SU-DHL-6 (cell line): ENCODE results near the gene TMC4.
"Not testable (repeated sequence)": the region's sequence is repeated elsewhere in the genome, so short reads cannot be mapped to it uniquely, and the experiment has no call there.

Source experiments
- H2AFZ ChIP-seq: fragments of 200-600 bp; sonication (generic); 2 replicates; pipeline ENCODE4 v1.6.1; 2014; ENCODE audit warnings: low read depth, mild to moderate bottlenecking, moderate library complexity, mixed read lengths, antibody characterized with exemption, low read length; ENCODE audit not compliant: severe bottlenecking
- H3F3A ChIP-seq: fragments of 200-600 bp; shearing (Covaris generic); 2 replicates; pipeline ENCODE4 v1.6.0; 2016; ENCODE audit warnings: antibody characterized with exemption, mild to moderate bottlenecking; ENCODE audit not compliant: insufficient read depth
- H3K27ac ChIP-seq: fragments of 200-600 bp; sonication (generic); 2 replicates; pipeline ENCODE4 v1.5.1; 2016; ENCODE audit warnings: low read depth, mild to moderate bottlenecking, low read length, moderate library complexity, mixed read lengths
- H3K27me3 ChIP-seq: fragments of 200-600 bp; sonication (generic), shearing (Covaris generic); 2 replicates; pipeline ENCODE4 v1.6.0; 2014; ENCODE audit warnings: mild to moderate bottlenecking, low read length
- H3K36me3 ChIP-seq: fragments of 200-600 bp; sonication (generic); 2 replicates; pipeline ENCODE4 v1.6.1; 2014; ENCODE audit warnings: mild to moderate bottlenecking, low read length, mixed read lengths
- H3K4me2 ChIP-seq: fragments of 300-600, 200-600 bp; shearing (Covaris generic), sonication (generic); 2 replicates; pipeline ENCODE4 v1.6.0; 2014; ENCODE audit warnings: low read length, low read depth, mild to moderate bottlenecking; ENCODE audit not compliant: poor library complexity, severe bottlenecking
- H3K4me3 ChIP-seq: fragments of 200-600 bp; sonication (generic); 2 replicates; pipeline ENCODE4 v1.5.1; 2014; ENCODE audit warnings: antibody characterized with exemption, low read length, mild to moderate bottlenecking, mixed read lengths; ENCODE audit not compliant: insufficient read depth, poor library complexity, severe bottlenecking
- H3K79me2 ChIP-seq: fragments of 200-600 bp; sonication (generic); 2 replicates; pipeline ENCODE4 v1.6.1; 2014; ENCODE audit warnings: mild to moderate bottlenecking, low read length, moderate library complexity; ENCODE audit not compliant: insufficient read depth
- H3K9ac ChIP-seq: fragments of 200-600 bp; sonication (generic); 2 replicates; pipeline ENCODE4 v1.7.0; 2014; ENCODE audit warnings: mild to moderate bottlenecking, low read length
- H3K9me2 ChIP-seq: fragments of 200-600 bp; sonication (generic); replicated peaks from 2 replicates; pipeline ENCODE4 v1.6.1; 2014; ENCODE audit warnings: low read length; ENCODE audit not compliant: insufficient read depth
- H3K9me3 ChIP-seq: fragments of 200-600 bp; sonication (generic); 2 replicates; pipeline ENCODE4 v1.6.1; 2014; ENCODE audit warnings: low read length, mixed read lengths; ENCODE audit not compliant: insufficient read depth
- H4K20me1 ChIP-seq: fragments of 200-600 bp; sonication (generic); 2 replicates; pipeline ENCODE4 v1.6.1; 2014; ENCODE audit warnings: low read depth, mild to moderate bottlenecking, antibody characterized with exemption, low read length, moderate library complexity, mixed read lengths
- CTCF ChIP-seq: fragments of 200-600 bp; sonication (generic); IDR thresholded peaks from one replicate; pipeline ENCODE4 v1.5.1; 2017; ENCODE audit warnings: antibody characterized with exemption, mild to moderate bottlenecking, low read length, moderate library complexity; ENCODE audit not compliant: insufficient read depth, poor library complexity, severe bottlenecking
- EZH2phosphoT487 ChIP-seq: fragments of 200-600 bp; sonication (generic), shearing (Covaris generic); conservative IDR thresholded peaks from 2 replicates; pipeline ENCODE4 v1.6.1; 2018; ENCODE audit warnings: mild to moderate bottlenecking, antibody characterized with exemption, low read length, moderate library complexity, mixed read lengths

TMC4 gene

GRCh38 chr19:54218259-54218658, 45.3 kb upstream of the TMC4 start:
- Histone ChIP-seq H3K27me3 (no peaks in the 10 kb centered on the region), H3K36me3 (no peaks in the 10 kb centered on the region), H2AFZ (no peak overlapping the region), H3K27ac (no peak overlapping the region), H4K20me1 (no peaks in the 10 kb centered on the region), H3K9me3 (no peaks in the 10 kb centered on the region), H3K9me2 (no peaks in the 10 kb centered on the region), H3K9ac (no peak overlapping the region), H3K79me2 (no peaks in the 10 kb centered on the region), H3F3A (no peaks in the 10 kb centered on the region), H3K4me3 (no peak overlapping the region), H3K4me2 (no peak overlapping the region)
- TF ChIP-seq CTCF, result no peak
- no peak for TF ChIP-seq EZH2phosphoT487

GRCh38 chr19:54217517-54218247, 44.7 kb upstream of the TMC4 start:
- H3K9ac ChIP-seq, H3K27ac ChIP-seq, H3K4me3 ChIP-seq: not testable (repeated sequence)

GRCh38 chr19:54216869-54217268, 43.9 kb upstream of the TMC4 start:
- H3F3A ChIP-seq, result 0 out of 2 replicates have a peak, but pooled peaks cover 3% of the 10 kb centered on the region
- no peaks in the 10 kb centered on the region for H3K9me3 ChIP-seq
- no peaks in the 10 kb centered on the region for H3K9me2 ChIP-seq
- no peak overlapping the region for H2AFZ ChIP-seq
- TF ChIP-seq CTCF, result no peak
- TF ChIP-seq EZH2phosphoT487, result no peak
- H4K20me1 ChIP-seq, result no peaks in the 10 kb centered on the region
- H3K9ac ChIP-seq, result no peak overlapping the region
- no peaks in the 10 kb centered on the region for H3K27me3 ChIP-seq
- no peaks in the 10 kb centered on the region for H3K79me2 ChIP-seq
- no peak overlapping the region for H3K4me2 ChIP-seq
- H3K36me3 ChIP-seq, result peaks cover 2% of the 10 kb centered on the region; the same call in 1 of the 2 replicates
- no peak overlapping the region for H3K27ac ChIP-seq
- H3K4me3 ChIP-seq, result no peak overlapping the region

More at GRCh38 chr19:54217517-54218247, 44.7 kb upstream of the TMC4 start:
- not testable (repeated sequence) for H3K27me3 ChIP-seq, H3K36me3 ChIP-seq, H2AFZ ChIP-seq, H3K4me2 ChIP-seq, H3K9me3 ChIP-seq, H4K20me1 ChIP-seq, H3K9me2 ChIP-seq, H3F3A ChIP-seq, H3K79me2 ChIP-seq

GRCh38 chr19:54214734-54215133, 41.8 kb upstream of the TMC4 start:
- H3K9ac ChIP-seq, H3K27ac ChIP-seq, H3K4me3 ChIP-seq, H3K27me3 ChIP-seq, H3K36me3 ChIP-seq, H3K79me2 ChIP-seq, H2AFZ ChIP-seq, H4K20me1 ChIP-seq, H3K4me2 ChIP-seq, H3K9me3 ChIP-seq, H3K9me2 ChIP-seq: not testable (repeated sequence)
- H3F3A ChIP-seq, result peaks cover 15% of the 10 kb centered on the region; the same call in 1 of the 2 replicates

GRCh38 chr19:54214217-54214616, 41.3 kb upstream of the TMC4 start:
- H3K79me2 ChIP-seq, H3K27me3 ChIP-seq, H4K20me1 ChIP-seq, H2AFZ ChIP-seq, H3K27ac ChIP-seq, H3K9ac ChIP-seq, H3K9me3 ChIP-seq, H3K4me3 ChIP-seq, H3K36me3 ChIP-seq, H3K9me2 ChIP-seq, H3K4me2 ChIP-seq: not testable (repeated sequence)
- H3F3A ChIP-seq, result peaks cover 20% of the 10 kb centered on the region; the same call in 1 of the 2 replicates
